Uterus (tissue), 4 donors: ENCODE data around the gene CCDC74B. TPM values are rescaled to one million over a fixed set of nuclear protein-coding genes. Genes with fewer than 3 reads are reported as not detected.
"Not testable (repeated sequence)": the region's sequence is repeated elsewhere in the genome, so short reads cannot be mapped to it uniquely, and the experiment has no call there.

Experiments used
- DNase-seq, 2 donors: peaks; one replicate each; pipeline ENCODE4 v3.0.0-alpha.2; 2019 to 2020
- H3K27ac ChIP-seq, 2 donors: fragments of 200-600 bp; sonication (generic); 1 replicate in 1 of 2; 2 replicates in 1 of 2; pipeline ENCODE4 v1.5.1; 2016 to 2018
- H3K27me3 ChIP-seq, 2 donors: fragments of 200-600 bp; sonication (generic); one replicate each; pipeline ENCODE4 v1.5.1; 2018 to 2019; ENCODE audit warnings: control low read depth in 1 of 2
- H3K36me3 ChIP-seq, 2 donors: fragments of 200-600 bp; sonication (generic); one replicate each; pipeline ENCODE4 v1.5.1; 2019; ENCODE audit warnings: control low read depth in 1 of 2
- H3K4me1 ChIP-seq, 2 donors: fragments of 200-600 bp; sonication (generic); one replicate each; pipeline ENCODE4 v1.5.1; 2018 to 2019; ENCODE audit warnings: control low read depth in 1 of 2
- H3K4me3 ChIP-seq, 2 donors: fragments of 200-600 bp; sonication (generic); 1 replicate in 1 of 2; 2 replicates in 1 of 2; pipeline ENCODE4 v1.5.1; 2018 to 2019; ENCODE audit warnings: mild to moderate bottlenecking in 1 of 2
- H3K9me3 ChIP-seq, 2 donors: fragments of 200-600 bp; sonication (generic); one replicate each; pipeline ENCODE4 v1.5.1; 2019; ENCODE audit warnings: control low read depth in 1 of 2
- POLR2A ChIP-seq, 2 donors: fragments of 450-650 bp; IDR thresholded peaks; one replicate each; pipeline ENCODE4 v1.6.1; 2016; ENCODE audit warnings: antibody characterized with exemption in 2 of 2, mild to moderate bottlenecking in 1 of 2, moderate library complexity in 1 of 2
- intact Hi-C: fragments of 100-400 bp; cut with DNase I; formaldehyde crosslinking; loops from one replicate; pipeline ENCODE4 v1.15.1; 2023; ENCODE audit warnings: low total_unique reads
- total RNA-seq, 4 donors: library from RNA; depleted of rRNA in 3 of 4; stranded (reverse); fragments of >200 nt in 3 of 4; gene quantifications; one replicate each; pipeline versions ENCODE4 v1.1.0 to v1.2.4, GENCODE V29; 2014 to 2023
- TF ChIP-seq, protein P1 (sequence below), 4 experiments: fragments of 200-600 bp in 2 of 4; fragments of 450-650 bp in 2 of 4; sonication (generic) in 2 of 4; IDR thresholded peaks; one replicate each; pipeline ENCODE4 v1.5.1; 2016 to 2019; ENCODE audit warnings: antibody characterized with exemption in 4 of 4, mild to moderate bottlenecking in 2 of 4, moderate library complexity in 1 of 4
- donor health status: DM: yes; HTN: yes; CAD: no.

CCDC74B gene
- total RNA-seq, 4 donors from 2014 or later = 4.6 to 34.7 (median 9.8) TPM

DNA sequence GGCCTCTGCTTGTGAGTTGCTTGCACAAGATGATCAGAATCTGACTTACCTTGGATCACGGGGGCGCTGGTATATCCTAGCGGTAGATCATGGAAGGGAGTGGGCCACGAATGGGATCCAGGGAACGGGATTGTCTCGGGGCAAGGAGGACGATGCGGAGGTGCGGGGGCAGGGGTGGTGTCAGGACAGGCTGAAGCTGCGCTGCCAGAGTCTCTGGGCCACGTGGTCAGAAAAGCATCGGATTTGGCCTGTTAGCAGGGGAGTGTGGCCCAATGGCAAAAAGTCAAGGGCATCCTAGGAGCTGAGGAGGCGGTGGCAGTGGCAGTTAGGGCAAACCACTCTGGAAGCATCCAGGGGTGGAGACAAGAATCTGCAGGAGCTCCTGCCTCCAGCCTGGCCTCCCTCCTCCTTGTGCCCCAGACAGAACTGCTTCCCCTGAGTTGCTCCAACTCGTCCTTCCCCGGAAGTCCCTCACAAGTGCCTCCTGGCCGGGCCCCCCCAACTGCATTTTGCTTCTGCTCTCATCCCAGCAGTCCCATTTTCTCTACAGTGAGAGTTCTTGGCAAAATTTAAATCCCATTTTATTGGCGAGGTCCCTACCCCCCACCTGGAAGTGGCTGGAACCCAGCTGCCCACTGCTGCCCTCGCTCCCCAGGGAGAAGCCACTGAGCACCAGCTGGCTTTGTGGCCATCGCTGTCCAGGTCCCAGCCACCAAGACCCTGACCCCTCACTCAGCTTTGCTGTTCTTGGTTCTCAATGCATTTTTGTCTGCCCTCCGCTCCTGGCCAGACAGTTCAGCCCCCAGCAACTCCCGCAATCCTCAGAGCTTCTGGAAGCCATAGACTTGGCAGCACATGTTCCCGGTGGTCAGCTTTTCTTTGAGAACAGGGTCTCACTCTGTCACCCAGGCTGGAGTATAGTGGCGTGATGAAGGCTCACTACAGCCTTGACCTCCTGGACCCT lies 5.6 kb upstream of the CCDC74B start:
- H3K4me1 ChIP-seq = no peaks in the 10 kb centered on the region
- H3K9me3 ChIP-seq = no peaks in the 10 kb centered on the region
- no peak overlapping the region for H3K4me3 ChIP-seq
- no peaks in the 10 kb centered on the region for H3K27me3 ChIP-seq
- no peak for TF ChIP-seq POLR2A (IDR thresholded peaks at IDR 0.05)
- TF ChIP-seq, protein P1, sequence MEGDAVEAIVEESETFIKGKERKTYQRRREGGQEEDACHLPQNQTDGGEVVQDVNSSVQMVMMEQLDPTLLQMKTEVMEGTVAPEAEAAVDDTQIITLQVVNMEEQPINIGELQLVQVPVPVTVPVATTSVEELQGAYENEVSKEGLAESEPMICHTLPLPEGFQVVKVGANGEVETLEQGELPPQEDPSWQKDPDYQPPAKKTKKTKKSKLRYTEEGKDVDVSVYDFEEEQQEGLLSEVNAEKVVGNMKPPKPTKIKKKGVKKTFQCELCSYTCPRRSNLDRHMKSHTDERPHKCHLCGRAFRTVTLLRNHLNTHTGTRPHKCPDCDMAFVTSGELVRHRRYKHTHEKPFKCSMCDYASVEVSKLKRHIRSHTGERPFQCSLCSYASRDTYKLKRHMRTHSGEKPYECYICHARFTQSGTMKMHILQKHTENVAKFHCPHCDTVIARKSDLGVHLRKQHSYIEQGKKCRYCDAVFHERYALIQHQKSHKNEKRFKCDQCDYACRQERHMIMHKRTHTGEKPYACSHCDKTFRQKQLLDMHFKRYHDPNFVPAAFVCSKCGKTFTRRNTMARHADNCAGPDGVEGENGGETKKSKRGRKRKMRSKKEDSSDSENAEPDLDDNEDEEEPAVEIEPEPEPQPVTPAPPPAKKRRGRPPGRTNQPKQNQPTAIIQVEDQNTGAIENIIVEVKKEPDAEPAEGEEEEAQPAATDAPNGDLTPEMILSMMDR (IDR thresholded peaks at IDR 0.05) = no peak
- intact Hi-C loops = no loop called here
- no peak overlapping the region for H3K27ac ChIP-seq
- H3K36me3 ChIP-seq = no peaks in the 10 kb centered on the region
- no peak for DNase-seq

DNA sequence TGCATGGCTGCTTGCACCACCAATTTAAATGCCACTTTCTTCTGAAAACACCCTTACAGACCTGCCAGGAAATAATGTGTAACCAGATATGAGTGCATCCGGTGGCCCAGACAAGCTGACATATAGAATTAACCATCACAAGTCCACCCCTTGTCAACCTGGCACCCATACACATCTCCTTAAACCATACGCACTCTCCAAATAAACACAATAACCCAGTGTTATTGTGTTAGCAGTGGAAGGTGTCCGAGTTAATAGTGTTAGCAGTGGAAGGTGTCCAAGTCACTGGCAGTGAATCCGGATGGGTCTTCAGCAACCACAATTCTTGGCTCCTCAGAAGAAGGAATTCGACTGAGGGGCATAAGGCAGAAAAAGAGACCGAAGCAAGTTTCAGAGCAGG lies 3.6 kb upstream of the CCDC74B start:
- H3K9me3 ChIP-seq, DNase-seq, H3K4me1 ChIP-seq, H3K27ac ChIP-seq, H3K4me3 ChIP-seq, H3K36me3 ChIP-seq, H3K27me3 ChIP-seq, intact Hi-C loops: not testable (repeated sequence)

DNA sequence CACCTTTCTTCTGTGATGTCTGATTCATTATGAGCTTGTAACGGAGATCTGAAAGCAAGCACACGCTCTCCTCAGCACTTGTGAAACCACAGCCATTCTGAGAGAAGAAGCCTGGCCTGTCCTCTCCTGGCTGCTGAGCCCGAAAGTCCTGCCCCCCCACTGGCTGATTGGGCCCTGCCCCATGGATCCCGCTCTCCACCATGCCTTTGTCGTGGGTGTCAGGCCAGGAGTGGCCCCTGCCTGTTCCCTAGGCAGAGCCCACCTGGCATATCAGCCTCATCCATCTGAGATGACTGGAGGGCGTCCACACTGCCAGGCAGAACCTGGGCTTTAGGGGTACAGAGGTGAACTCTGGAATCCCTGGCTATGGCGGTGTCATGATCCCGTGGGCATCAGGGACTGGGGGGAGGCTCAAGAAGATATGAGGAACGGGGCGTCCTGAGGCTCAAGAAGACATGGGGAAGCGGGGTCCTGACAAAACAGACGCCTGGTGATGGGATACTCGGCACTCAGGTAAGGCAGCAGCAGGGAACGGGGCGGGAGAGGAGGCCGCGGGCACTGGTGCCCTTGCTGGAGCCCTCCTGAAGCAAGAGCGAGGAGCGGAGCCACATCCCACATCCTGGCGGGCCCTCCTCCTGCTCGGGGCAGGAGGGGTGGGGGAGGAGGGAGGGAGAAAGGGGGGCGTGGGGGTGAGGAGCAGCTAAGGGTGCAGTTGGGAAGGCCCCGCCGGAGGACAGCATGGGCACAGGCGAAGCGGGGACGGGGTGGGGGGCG lies 1.5 kb downstream of the CCDC74B start:
- H3K9me3 ChIP-seq, H3K4me1 ChIP-seq, intact Hi-C loops, H3K36me3 ChIP-seq, H3K27me3 ChIP-seq, H3K27ac ChIP-seq: not testable (repeated sequence)
- peak in 1 of 2 donors; percentile 14 for DNase-seq
- H3K4me3 ChIP-seq = peak overlapping the region in 1 of 2 donors; percentile 38

DNA sequence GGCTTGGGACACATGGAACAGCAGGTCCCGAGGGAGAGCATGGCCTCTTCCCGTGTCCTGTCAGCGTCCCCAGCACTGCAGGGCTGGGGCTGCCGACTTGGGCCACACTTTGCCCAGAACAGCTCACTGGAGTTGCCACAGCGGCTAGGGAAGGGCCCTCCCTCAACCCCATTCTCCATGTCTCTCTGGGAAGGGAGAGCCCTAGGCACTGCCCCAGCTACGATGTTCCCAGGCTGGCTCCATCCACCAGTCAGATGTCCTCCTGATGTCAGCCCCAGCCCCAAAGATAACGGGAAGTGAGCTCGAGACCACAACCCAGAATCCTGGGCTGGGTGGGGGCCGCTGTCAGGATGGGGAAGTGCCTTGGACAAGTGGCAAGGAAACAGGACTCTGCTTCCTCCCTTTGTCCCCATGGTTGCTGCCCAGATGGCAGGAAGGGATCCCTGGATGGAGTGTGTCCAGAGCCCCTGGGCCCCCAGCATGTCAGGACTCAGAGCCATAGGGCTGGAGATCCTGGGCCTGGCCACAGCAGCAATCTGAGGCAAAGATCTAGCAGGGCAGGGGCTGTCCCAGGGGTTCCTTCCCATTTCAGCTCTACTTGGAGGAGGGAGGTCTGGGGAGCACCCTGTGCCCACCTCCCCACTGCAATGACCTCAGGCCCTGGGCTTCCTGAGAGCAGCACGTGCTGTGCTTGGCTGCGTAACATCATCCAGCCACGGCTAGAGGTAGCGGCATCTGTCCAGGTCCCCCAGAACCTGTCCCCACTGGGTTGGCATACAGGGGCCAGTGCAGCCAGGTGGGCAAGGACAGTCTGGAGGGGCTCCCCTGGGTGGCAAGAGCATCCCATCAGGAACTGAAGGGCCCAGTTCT lies 2.3 kb downstream of the CCDC74B start:
- H3K36me3 ChIP-seq, H3K27me3 ChIP-seq, H3K4me1 ChIP-seq, H3K9me3 ChIP-seq, H3K27ac ChIP-seq, DNase-seq, H3K4me3 ChIP-seq, intact Hi-C loops: not testable (repeated sequence)

DNA sequence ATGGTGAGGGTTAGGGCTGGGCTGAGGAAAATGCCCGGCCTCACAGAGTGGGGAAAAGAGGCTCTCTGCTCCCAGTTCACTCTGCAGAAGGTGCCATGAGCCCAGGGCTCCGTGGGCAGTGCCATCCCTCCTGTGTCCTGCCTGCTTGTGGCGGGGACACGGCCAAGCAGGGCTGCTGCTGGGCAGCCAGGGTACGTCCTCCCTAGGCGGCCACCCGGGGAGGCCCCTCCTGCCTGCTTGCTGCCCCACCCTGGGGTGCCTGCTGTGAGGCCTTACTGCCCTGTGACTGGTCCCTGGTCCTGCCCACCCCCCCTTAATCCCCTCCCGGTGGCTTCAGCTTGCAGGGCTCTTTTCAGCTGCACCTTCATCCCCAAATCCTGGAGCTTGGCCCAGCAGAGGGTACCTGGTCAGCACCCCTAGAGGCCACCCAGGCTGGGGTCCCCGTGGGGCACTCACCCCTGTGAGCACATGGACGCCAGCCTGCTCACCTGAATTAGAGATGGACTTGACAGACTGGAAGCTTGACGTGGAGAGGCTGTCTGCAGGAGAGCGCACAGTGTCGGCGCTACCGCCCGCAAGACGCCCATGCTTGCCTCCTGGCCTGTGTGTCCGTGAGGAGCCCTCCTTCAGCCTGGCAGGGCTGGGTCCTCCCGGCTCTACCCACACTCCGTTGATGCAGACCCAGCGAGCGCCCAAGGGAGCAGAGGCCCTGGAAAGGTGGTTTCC lies 3.1 kb downstream of the CCDC74B start:
- H3K4me3 ChIP-seq, H3K27me3 ChIP-seq, H3K36me3 ChIP-seq, H3K4me1 ChIP-seq, H3K9me3 ChIP-seq, H3K27ac ChIP-seq, DNase-seq, intact Hi-C loops: not testable (repeated sequence)

DNA sequence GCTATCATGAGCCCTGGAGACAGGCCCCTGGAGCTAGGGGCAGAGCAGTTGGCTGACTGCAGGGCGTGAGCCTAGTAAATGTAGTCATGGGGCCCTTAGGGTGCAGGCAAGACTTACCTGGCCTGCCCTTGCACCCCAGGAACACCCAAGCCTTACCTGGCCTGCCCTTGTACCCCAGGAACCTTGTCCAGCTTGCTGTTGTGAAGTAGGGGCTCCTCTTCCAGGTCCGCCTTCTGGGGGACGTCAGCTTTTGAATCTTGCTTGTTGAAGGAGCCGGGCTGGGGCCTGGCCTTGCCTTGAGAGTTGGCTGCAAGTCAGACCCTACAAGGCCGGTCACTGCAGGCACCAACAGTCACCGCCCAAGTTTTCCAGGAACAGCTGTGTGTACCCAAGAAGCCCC lies 3.9 kb downstream of the CCDC74B start:
- intact Hi-C loops, H3K4me3 ChIP-seq: not testable (repeated sequence)

DNA sequence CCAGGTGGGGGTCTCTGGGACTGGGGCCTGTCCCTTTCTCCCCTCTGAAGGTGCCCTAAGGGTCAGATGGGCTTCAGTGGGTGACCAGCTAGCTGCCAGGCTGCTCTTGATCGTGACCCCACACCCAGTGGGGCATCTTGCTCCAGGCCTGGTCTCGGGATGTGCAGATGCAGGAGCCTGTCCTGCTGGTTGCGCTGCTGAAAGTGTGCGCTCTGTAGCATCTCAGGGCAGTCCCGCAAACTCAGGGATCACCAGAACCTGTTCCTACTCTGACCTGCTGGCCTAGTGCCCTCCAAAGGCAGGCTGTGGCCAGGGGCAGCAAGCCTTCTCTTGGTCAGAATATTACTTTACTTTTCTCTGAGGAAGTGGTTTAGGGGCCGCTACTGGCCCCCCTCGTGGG lies 4.4 kb downstream of the CCDC74B start:
- H3K4me3 ChIP-seq, H3K9me3 ChIP-seq, H3K36me3 ChIP-seq, H3K27me3 ChIP-seq, intact Hi-C loops, DNase-seq, H3K4me1 ChIP-seq, H3K27ac ChIP-seq: not testable (repeated sequence)

More for the DNA sequence above, 3.9 kb downstream of the CCDC74B start:
- H3K27ac ChIP-seq, H3K9me3 ChIP-seq, H3K27me3 ChIP-seq, H3K36me3 ChIP-seq, H3K4me1 ChIP-seq, DNase-seq: not testable (repeated sequence)

DNA sequence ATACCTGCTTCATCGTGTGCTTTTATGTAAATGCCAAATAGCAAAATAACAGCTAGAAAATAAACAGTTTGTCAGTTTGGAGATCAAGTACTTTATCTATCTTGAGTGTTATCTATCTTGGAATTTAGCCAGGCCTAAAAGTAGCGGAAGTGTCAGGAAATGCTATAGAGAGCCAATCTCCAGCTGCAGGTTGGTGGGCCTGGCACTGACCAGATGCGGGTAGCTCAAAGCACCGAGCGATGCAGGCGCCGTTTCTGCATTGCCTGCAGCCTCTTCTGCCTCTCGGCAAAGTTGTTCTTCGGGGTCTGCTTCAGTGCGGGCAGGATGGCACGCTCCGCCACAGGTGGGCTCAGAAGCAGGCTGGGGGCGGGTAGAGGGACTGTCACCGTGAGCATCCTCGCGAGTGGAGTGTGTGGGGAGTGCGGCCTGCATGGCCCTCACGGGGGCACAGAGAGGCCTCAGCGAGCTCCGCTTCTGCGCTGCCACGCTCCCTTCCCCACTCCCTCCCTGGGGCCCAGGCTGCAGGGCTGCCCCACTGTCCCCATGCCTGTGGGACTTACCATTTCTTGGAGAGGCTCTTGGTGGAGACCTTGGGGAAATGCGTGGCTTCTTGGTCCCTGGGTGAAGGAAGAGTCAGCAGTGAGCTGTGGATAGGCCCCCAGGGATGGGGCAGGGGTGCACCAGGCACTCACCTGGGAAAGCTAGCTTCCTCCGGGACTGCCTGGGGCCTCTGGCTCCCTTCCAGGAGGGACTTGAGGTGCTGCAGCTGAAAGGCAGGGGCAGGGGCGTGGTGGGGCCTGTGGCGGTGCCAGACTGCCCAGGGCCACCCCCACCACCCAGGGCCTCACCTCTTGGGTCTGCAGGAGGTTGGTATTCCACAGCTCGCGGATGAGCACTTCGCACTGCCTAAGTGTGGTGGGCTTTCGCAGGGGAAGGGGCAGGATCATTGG lies 5.3 kb downstream of the CCDC74B start:
- H3K36me3 ChIP-seq, intact Hi-C loops, H3K27ac ChIP-seq, H3K9me3 ChIP-seq, DNase-seq, H3K4me1 ChIP-seq, H3K27me3 ChIP-seq, H3K4me3 ChIP-seq: not testable (repeated sequence)

DNA sequence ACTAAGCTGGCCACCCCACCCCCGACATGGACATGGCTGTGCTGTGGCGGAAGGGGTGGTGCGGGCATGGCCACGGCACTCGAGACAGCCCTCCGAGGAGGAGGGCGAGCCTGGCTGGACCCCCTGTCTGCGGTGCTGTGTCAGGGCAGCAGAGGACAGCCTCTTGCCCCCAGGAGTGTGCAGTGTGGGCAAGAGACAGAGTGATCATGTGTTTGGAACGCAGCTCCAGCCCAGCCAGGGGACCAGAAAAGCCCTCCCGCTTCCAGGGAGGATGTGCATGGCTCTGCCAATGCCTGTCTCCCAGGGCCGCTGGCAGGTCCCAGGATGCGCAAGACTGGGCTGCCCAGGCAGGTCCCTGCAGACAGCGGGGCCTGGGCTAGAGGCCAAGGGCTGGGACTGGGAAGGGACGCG lies 6.1 kb downstream of the CCDC74B start:
- H3K4me3 ChIP-seq, H3K4me1 ChIP-seq, H3K9me3 ChIP-seq, H3K27me3 ChIP-seq, DNase-seq, intact Hi-C loops, H3K27ac ChIP-seq, H3K36me3 ChIP-seq: not testable (repeated sequence)

DNA sequence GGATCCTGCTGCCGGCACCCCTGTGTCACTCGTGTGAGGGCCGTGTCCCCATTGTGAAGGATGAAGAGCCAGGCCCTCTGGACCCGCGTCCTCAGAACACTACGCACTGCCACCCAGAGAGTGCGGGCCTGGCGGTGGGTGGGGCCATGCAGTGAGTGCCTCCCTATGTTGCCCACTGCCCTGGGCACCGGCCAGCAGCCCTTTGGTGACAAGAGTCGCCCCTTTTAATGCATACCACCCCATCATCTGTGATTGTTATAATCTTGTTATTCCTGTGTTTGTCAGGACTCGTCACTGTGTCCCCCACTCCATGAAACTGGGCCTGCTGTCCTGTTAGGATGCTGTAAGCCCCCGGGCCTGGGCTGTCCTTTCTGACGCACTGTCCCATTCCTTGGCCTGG lies 6.6 kb downstream of the CCDC74B start:
- H3K27me3 ChIP-seq, H3K27ac ChIP-seq, H3K4me3 ChIP-seq, intact Hi-C loops, DNase-seq, H3K9me3 ChIP-seq, H3K36me3 ChIP-seq, H3K4me1 ChIP-seq: not testable (repeated sequence)
